Kidney epithelial cell (primary cell): ENCODE measurements around the gene RSAD1. TPM values are rescaled to one million over a fixed set of nuclear protein-coding genes. Genes with fewer than 3 reads are reported as not detected.

Source experiments
- DNase-seq: peaks from one replicate; pipeline ENCODE4 v3.0.0-alpha.2; 2010; ENCODE audit warnings: low read depth
- H3K27me3 ChIP-seq: 2 replicates; pipeline ENCODE4 v1.6.0; 2011; ENCODE audit warnings: low read length; ENCODE audit not compliant: control insufficient read depth, insufficient read depth
- H3K36me3 ChIP-seq: 2 replicates; pipeline ENCODE4 v1.5.1; 2011; ENCODE audit warnings: low read length; ENCODE audit not compliant: control insufficient read depth, insufficient read depth
- H3K4me3 ChIP-seq: 2 replicates; pipeline ENCODE4 v1.5.1; 2011; ENCODE audit warnings: low read depth, mild to moderate bottlenecking, control low read depth, low read length
- total RNA-seq: library from RNA; depleted of rRNA; stranded (reverse); fragments of >200 nt; gene quantifications from 2 replicates; pipeline ENCODE4 v1.2.3, GENCODE V29; 2015
- TF ChIP-seq, protein P1 (sequence below): IDR thresholded peaks from 2 replicates; pipeline ENCODE4 v1.5.1; 2011; ENCODE audit warnings: mild to moderate bottlenecking, moderate library complexity, low read length, control low read depth, inconsistent platforms; ENCODE audit not compliant: insufficient read depth, poor library complexity, severe bottlenecking

The RSAD1 gene
- total RNA-seq, 1 donor from 2014 or later: 28.4 TPM

GRCh38 chr17:50439008-50439407, 39.7 kb upstream of the RSAD1 start:
- Histone ChIP-seq H3K27me3 (no peaks in the 10 kb centered on the region), H3K36me3 (no peaks in the 10 kb centered on the region), H3K4me3 (no peak overlapping the region)
- TF ChIP-seq, protein P1, sequence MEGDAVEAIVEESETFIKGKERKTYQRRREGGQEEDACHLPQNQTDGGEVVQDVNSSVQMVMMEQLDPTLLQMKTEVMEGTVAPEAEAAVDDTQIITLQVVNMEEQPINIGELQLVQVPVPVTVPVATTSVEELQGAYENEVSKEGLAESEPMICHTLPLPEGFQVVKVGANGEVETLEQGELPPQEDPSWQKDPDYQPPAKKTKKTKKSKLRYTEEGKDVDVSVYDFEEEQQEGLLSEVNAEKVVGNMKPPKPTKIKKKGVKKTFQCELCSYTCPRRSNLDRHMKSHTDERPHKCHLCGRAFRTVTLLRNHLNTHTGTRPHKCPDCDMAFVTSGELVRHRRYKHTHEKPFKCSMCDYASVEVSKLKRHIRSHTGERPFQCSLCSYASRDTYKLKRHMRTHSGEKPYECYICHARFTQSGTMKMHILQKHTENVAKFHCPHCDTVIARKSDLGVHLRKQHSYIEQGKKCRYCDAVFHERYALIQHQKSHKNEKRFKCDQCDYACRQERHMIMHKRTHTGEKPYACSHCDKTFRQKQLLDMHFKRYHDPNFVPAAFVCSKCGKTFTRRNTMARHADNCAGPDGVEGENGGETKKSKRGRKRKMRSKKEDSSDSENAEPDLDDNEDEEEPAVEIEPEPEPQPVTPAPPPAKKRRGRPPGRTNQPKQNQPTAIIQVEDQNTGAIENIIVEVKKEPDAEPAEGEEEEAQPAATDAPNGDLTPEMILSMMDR: no peak
- no peak for DNase-seq

DNA sequence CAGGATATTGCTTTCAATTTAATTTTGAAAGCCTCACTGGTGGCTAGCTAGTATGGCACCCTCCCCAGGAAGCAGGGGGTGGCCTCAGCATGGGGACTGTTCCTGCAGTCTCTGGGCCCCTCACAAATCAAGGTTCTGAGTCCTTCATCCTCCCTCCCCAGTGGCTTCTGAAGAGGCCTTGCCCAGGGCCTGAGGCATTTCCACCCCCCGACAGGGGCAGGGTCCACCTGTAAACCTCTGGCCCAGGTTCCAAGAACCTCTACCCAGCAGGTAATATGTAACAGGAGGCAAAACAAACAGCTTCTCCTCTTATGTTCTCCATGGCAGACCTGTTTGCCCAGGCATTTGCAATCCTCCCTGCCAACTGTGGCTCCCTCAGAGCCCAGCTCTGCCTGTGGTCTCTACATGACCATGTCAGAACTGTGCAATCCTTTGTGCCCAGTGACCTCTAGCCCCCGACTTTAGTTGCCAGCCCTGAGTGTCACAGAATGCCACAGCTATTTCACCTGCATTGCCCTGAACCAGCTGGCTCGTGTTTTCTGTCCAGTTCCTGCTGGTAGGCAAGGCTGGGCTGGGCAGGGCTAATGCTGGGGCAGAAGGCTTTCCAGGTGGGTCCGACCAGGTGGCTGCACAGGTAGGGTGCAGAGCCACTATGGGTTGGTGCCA, 38.4 kb upstream of the RSAD1 start:
- TF ChIP-seq, protein P1: no peak
- H3K27me3 ChIP-seq: no peaks in the 10 kb centered on the region
- no peaks in the 10 kb centered on the region for H3K36me3 ChIP-seq
- H3K4me3 ChIP-seq: no peak overlapping the region
- DNase-seq: no peak

GRCh38 chr17:50440838-50441829, 37.5 kb upstream of the RSAD1 start:
- H3K27me3 ChIP-seq: no peaks in the 10 kb centered on the region
- H3K36me3 ChIP-seq: no peaks in the 10 kb centered on the region
- TF ChIP-seq, protein P1: no peak
- no peak for DNase-seq
- H3K4me3 ChIP-seq: no peak overlapping the region

GRCh38 chr17:50443505-50443974, 35.1 kb upstream of the RSAD1 start:
- DNase-seq: no peak
- H3K27me3 ChIP-seq: no peaks in the 10 kb centered on the region
- TF ChIP-seq, protein P1: no peak
- no peak overlapping the region for H3K4me3 ChIP-seq
- H3K36me3 ChIP-seq: no peaks in the 10 kb centered on the region

DNA sequence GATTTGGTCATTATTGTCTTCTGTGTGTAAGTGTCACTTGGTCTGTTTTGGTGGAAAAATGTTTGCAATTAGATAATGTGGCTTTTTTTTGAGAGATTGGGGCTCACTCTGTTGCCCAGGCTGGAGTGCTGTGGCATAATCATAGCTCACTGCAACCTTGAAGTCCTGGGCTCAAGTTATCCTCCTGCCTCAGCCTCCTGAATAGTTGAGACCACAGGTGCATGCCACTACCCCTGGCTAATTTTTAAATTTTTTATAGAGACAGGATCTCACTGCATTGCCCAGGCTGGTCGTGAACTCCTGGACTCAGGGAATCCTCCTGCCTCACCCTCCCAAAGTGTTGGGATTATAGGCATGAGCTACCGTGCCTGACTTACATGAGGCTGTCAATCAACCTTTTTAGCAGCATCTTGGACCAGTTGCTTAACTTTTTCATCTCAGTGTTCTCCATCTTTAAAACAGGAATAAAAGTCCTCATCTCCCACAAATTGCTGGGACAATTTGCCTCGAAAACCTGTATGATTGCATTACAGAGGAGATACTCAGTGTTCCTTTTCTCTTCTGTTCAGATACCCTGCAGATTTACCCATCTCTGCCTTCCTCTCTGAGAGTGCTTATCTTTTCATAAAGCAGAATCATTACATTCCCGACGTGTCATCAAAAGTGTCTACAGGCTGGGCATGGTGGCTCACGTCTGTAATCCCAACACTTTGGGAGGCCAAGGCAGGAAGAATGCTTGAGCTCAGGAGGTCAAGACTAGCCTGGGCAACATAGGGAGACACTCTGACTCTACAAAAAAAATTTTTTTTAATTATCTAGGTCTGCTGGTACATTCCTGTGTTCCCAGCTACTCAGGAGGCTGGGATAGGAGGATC, 33.6 kb upstream of the RSAD1 start:
- TF ChIP-seq, protein P1: no peak
- Histone ChIP-seq H3K36me3 (no peaks in the 10 kb centered on the region), H3K4me3 (no peak overlapping the region), H3K27me3 (no peaks in the 10 kb centered on the region)
- DNase-seq: no peak
